GM21723 (cell line): Measurements from ENCODE around the gene GRIK2.

Experiments
- ATAC-seq: cut with Tn5 transposase; IDR thresholded peaks from one replicate; pipeline ENCODE4 v1.9.1; 2021; ENCODE audit warnings: mild to moderate bottlenecking, moderate library complexity; ENCODE audit not compliant: unreplicated experiment

Gene GRIK2

DNA sequence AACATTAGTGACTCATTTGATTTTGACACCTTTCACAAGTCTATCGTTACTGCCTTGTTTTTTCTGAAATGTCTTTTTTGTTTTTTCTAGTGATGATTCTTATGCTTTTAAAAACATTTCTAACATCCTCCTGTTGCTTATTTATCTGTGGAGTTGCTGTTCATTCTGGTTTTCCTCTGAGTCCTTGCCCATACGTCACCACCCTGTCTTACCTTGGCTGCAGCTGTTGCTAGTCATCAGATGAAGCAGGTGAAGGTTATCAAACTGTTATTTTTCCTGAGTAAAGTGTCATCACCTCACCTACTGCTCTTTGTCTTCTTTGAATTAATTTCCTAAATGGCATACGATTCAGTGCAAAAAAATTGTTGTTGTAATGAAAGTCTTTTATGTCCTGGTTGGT, 376.6 kb downstream of the GRIK2 start:
- ATAC-seq, result no peak

DNA sequence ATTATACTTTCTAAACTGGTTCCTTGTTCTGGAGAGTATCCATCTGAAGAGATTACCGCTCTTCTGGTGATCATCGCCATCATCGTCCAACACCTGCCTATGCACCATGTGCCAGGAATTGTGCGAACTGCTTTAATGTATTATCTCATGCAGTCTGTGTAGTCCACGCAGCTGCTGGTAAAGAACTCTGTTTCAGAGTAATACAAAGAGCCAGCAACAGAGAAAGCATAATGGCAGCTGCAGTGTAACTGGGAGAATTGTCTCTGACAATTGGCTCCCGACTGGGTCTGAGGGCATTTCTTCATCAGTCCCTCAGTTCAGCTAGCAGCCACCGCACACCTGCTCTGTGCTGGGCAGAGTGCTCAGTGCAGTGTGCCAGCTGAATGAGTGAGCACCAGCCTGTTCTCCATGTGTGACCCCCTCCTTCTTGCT, 383.4 kb downstream of the GRIK2 start:
- no peak for ATAC-seq

DNA sequence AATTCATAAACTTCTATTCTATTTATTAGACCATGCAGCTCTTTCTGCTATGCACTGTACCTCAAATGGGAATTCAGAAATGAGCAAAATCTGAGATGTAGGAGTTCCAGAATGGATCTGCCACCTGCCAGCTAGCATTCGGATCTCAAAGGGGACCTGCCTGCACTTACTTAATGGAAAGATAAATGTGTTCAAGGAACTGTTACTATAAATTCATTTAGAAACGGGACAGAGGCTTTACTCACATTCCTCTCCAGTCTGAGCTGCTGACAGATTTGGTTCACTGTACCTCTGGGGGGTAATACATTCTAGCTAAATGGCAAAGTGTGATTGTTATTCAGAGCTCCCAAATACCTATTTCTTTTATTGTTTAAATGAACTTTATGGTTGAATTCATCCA, 384.1 kb downstream of the GRIK2 start:
- ATAC-seq, result no peak

DNA sequence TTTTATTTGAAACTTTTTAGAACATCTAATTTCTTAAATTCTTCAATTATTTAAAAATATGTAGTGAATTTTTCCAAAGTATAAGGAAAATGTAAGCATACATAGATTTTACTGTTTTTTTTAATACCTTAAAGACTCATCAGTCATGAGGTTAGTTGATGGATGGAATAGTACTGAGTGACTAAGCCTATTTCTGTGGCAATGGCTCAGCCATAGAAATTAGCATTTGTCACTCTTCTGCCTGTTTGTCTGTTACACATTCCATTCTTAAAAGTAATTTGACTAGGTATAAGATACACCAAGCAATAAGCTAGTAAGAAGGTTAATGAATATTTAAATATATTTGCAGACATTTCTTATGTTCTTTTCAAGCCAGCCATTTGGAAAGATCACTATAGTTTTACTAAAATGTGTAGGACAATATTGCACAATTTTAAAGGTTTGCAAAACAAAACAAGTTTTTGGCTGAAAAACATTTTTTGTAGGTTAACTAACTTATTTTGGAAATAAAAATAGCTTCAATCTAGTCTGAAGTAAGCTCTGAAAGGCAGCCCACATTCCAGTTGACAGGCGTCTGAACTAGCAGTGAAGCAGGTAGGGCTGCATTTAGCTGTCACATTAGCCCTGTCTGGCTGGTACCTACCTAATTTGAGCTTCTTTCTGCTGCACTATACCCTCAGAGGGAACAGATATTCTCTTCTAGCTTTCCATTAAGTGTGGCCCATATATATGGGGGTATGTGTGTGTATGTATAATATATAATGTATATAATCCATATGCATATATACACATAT, 385.7 kb downstream of the GRIK2 start:
- no peak for ATAC-seq

DNA sequence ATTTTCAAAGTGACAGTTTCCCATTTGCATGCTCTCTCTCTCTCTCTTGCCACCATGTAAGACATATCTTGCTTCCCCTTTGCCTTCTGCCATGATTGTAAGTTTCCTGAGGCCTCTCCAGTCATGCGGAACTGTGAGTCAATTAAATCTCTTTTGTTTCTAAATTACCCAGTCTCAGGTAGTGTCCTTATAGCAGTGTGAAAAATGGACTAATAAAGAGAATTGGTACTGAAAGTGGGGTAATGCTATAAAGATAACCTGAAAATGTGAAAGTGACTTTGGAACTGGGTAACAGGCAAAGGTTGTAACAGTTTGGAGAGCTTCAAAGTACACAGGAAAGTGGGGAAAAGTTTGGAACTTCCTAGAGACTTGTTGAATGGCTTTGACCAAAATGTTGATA, 389.8 kb downstream of the GRIK2 start:
- no peak for ATAC-seq

DNA sequence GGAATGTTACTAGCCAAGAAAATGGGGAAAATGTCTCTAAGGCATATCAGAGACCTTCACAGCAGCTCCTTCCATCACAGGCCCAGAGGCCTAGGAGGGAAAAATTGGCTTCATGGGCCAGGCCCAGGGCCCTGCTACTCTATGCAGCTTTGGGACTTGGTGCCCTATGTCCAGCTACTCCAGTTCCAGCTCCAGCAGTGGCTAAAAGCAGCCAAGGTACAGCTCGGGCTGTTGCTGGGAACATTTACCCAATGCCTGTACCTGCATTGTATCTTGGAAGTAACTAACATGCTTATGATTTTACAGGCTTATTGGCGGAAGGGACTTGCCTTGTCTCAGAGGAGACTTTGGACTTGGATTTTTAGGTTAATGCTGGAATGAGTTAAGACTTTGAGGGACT, 390.6 kb downstream of the GRIK2 start:
- ATAC-seq, result no peak

DNA sequence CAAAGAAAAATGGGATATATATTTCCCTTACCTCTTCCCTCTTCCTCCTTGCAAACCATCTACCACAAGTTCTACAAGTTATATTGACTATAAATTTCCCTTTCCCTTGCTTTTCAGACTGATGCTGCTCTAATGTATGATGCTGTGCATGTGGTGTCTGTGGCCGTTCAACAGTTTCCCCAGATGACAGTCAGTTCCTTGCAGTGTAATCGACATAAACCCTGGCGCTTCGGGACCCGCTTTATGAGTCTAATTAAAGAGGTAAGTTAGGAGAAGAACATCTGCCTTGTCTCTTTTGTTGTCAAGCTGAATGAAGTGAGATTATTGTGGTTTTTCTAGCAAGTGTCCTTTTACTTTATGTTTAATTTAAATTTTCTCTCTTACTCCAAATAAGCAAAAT, 406.0 kb downstream of the GRIK2 start:
- no peak for ATAC-seq

DNA sequence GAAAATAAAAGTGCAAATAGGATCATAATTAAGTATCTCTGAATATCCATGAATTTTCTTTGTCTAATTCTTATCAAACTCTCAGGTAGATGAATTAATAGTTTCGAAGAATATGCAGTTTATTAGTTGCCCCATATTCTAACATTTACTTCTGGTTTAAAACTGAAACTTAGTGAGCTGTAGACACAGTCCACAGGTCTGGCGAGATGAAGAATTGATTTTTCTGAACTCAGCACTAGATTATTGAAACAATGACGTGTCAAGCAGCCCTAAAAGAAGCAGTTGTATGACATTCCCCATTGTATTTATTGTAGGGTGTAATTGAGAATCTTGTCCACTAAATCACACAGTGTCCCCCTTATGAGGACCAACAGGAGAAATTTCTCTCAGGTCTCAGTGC, 407.1 kb downstream of the GRIK2 start:
- no peak for ATAC-seq

DNA sequence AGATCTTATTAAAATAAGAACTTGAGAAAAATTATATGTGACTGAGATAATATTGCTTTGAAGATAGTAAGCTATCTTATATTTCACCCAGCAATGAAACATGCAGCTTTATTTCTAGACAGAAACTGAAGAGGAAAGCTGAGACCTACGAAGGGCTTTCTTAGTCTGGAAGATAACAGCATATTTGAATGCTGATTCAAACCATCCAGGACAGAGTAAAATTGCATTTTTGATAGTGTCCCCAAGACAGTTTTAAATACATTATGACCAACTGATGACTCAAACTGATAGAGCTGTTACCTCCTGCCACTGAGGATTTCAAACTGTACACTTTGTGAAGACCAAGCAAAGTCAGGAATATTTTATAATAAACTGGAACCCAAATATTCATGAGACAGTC, 409.6 kb downstream of the GRIK2 start:
- no peak for ATAC-seq

DNA sequence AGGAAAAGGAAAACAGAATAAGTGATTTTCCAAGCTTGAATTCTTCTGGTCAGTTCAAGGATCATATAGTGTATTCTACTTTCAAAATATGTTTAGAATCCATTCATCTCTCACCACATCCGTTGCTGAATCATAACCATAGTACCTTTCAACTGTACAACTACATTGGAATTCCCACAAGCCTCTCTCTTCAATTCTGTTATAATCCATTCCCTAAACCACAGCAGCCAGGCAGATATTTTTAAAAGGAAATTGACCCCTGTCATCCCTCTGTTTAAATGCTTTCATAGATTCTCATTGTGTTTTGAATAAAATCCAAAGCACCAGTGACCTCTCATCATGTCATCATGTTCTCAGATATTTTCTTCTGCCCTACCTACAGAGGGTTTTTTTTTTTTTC, 412.7 kb downstream of the GRIK2 start:
- no peak for ATAC-seq

DNA sequence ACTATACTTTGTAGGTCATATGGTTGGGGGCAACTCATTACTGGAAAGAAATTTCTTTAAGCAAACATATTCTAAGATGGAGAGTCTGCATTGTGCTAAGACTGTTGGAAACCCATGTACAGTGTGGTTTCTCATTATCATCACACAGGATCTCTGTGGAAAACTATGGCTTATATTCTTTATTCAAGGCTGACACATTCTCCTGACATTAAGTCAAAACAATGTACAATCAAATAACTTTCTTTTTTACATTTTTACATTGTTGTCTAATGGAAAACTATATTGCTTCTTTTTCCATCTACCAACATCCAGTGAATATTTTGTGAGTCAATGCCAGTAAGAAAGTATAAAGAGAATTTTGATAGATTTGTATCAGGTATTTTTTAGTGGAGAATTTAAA, 417.6 kb downstream of the GRIK2 start:
- no peak for ATAC-seq

DNA sequence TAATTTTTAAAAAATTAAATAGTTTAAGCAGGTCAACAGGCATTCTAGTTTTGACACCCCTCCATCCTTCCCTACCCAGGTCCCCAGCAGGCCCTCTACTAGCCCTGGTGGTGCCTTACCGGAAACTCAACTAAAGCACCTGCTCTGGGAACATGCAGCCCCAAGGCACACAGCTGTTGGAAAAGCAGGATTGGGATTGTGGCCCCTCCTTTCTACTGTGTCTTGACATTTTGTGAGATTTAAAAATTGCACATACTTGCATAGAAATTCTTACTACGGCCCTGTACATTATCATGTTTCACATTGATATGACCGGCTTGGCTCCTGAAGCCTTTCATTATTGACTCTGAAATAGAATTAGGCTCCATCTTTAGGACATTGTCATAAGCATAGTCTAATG, 423.2 kb downstream of the GRIK2 start:
- no peak for ATAC-seq

DNA sequence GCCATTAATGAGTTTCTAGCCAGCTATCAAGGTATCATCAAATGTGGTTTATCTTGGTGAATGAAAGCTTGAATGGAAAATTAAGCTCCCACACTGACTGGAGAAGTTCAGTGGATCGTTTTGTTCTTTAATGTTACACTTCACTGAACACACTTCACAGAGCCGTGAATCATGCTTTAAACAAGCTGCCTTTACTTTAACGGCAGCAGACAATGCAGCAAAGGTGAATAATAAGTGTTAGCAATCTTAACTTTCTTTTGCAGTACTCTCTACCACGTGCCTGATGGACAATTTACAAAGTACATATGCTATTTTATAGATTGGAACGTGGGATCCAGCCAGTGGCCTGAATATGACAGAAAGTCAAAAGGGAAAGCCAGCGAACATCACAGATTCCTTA, 424.5 kb downstream of the GRIK2 start:
- ATAC-seq, result no peak

DNA sequence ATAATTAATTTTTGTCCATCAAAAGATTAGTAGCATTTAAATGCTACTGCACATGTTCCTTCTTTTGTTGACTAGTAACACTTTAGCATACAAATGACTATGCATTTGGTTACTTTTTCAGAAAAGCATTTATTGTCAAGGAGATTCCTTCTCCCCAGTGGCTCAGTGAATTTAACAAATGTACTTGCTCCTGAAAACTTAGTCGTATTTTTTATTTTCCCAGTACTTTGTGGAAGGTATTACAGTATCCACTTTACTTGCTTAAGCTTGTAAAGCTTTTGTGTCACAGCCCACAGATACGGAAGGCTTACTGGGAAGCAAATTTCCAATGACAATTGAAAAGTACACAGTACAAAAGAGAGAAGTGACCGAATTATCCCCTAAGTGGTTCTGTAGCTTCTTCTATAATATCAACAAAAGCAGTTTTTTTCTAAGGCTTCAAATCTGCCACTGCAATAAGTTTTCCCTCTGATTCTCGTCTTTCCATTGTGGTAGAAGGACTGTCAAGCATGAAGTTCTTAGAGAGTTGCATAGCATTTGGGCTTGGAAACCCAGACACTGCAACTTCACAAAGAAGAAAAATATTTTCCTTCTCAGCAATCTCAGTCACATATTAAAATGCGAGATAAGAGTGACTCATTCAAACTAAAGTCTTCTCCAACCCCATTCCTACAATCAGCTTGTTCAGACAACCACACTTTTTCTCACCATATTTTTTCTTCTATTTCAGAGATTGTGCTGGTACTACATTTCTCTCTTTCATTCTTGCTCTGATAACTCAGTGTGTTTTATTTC, 431.2 kb downstream of the GRIK2 start:
- ATAC-seq, result no peak

DNA sequence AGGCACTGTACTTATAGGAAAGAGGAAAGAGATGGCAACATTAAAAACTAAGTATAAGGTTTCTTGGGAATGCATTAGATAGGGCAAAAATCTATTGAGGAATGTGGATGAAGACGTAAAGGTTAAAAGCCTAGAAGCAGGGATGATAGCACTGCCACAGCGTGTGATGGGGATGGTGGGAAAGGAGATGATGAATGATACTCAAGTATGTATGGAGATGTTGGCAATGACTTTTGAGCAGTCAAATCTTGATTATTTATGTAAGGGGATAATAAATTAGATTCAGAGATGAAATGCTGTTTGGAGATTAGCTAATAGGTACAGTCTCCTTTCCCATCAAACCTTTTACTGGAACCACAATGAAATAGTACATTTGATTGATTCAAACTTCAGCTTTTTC, 432.8 kb downstream of the GRIK2 start:
- ATAC-seq, result no peak

DNA sequence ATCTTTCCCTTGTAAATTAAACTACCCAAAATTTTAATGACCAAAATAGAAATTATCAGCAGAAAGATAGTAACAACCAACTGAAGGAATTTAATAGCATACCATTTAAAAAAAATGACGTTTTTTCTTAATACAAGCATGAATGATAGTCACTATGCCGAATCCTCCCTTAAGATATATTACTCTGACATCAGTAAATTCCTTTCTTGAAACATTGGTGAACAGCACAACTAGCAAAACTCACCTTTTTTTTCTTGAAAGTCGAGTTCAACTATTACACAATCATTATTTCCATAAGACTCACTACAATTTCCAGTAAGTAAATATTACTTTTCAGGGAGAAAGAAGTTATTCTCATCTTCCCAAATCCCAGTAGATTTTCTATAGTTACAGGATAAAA, 433.2 kb downstream of the GRIK2 start:
- ATAC-seq, result no peak

DNA sequence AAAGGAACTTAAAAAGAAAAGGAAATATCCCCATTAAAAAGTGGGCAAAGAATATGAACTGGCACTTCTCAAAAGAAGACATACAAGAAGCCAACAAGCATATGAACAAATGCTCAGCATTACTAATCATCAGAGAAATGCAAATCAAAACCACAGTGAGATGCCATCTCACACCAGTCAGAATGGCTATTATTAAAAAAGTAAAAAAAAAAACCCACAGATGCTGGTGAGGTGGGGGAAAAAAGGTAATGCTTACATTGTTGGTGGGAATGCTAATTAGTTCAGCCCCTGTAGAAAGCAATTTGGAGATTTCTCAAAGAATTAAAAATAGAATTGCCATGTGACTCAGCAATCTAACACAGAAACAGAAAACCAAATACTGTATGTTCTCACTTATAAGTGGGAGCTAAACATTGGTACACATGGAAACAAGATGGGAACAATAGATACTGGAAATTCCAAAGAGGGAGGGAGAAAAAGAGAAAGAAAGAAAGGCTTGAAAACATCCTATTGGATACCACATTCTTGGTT, 437.1 kb downstream of the GRIK2 start:
- no peak for ATAC-seq

DNA sequence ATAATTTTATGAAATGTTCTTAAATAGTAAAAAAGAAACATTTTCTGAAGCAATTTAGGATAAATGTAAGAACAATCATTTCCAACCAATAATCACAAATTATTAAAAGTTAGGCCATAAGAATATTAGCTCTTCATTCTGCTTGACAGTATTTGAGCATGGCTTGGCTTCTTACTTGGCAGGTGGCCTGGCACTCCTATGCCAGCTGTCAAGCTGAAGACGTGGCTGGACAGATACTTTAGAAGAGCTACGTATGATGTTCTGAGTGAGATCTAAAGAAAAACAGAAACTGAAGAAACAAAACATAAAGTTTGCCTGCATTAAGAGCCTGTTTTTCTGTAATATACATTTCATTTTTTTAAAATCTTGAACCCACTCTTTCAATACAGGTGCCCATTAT, 438.9 kb downstream of the GRIK2 start:
- no peak for ATAC-seq

DNA sequence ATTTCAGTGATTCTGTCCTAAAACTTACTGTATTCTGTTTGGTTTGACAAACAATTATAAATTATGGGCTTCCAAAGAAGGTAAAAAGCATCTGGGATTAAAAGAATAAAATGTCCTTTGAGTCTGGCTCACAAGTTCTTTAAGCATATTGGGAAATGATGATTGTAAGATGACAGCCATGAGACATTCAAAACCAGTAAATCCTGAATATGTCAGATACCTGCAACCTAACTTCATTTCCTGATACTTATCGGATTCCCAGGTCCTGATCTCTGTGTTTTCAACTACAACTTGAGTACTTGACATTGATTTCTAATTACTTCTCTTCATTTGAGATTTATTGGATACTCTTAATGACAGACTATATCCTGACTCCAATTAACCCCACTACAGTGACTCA, 446.6 kb downstream of the GRIK2 start:
- ATAC-seq, result no peak

DNA sequence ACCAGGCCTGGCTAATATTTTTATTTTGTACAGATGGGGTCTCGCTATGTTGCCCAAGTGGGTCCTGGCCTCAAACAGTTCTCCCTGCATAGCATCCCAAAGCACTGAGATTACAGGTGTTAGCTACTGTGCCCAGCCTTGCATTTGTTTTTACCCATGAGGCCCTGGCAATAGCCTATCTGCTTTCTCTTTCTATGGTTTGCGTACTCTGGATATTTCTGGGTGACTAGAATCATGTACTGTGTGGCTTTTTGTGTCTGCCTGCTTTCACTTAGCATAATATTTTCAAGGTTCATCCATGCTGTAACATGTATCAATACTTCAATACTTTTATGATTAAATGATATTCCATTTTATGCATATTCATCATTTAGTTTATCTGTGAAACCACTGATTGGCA, 451.7 kb downstream of the GRIK2 start:
- peak; percentile 62 for ATAC-seq

DNA sequence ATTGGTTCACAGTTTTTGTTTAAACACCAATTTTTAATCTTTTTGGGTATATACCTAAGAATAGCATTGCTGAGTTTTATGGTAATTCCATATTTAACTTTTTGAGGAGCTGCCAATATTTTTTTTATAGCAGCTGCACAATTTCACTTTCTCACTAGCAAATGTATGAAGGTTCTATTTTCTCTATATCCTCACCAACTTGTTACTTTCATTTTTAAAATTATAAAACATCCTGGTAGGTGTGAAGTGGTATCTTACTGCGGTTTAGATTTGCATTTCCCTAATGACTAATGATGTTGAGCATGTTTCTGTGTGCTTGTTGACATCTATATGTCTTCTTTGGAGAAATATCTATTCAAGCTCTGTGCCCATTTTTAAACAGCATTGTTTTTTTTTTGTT, 452.1 kb downstream of the GRIK2 start:
- peak; percentile 85 for ATAC-seq

DNA sequence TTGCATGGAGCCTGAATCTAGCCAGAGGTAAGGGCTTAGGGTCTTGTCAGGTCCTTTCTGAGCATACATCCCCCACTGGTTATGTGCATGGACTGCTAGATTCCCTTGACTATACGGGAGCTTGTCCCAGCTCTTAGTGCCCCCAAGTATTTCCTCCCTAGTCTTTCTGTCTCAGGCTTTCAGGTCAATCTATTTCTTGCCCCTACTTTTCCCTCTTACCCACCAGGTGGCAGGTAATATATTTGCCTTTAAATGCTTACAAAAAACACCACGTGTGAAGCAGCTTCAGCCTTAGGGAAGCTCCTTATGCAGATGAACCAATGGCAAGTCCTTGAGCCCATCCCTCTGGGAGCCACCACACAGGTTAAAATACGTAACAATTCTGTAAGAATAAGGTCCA, 454.2 kb downstream of the GRIK2 start:
- no peak for ATAC-seq
